ENCODE data around the gene LSM2. TPM values are rescaled to one million over a fixed set of nuclear protein-coding genes. Genes with fewer than 3 reads are reported as not detected.

The LSM2 gene
- polyA plus RNA-seq, 3 donors, result 26.0 to 41.0 (median 40.0) TPM

GRCh38 chr6:31796993-31797385 lies 9.8 kb downstream of the LSM2 start:
- H3K27me3 Mint-ChIP-seq (ENCODE audit: low read depth in 3 of 3), result peaks cover 0 to 2% (median 0%) of the 10 kb centered on the region in 3 donors

DNA sequence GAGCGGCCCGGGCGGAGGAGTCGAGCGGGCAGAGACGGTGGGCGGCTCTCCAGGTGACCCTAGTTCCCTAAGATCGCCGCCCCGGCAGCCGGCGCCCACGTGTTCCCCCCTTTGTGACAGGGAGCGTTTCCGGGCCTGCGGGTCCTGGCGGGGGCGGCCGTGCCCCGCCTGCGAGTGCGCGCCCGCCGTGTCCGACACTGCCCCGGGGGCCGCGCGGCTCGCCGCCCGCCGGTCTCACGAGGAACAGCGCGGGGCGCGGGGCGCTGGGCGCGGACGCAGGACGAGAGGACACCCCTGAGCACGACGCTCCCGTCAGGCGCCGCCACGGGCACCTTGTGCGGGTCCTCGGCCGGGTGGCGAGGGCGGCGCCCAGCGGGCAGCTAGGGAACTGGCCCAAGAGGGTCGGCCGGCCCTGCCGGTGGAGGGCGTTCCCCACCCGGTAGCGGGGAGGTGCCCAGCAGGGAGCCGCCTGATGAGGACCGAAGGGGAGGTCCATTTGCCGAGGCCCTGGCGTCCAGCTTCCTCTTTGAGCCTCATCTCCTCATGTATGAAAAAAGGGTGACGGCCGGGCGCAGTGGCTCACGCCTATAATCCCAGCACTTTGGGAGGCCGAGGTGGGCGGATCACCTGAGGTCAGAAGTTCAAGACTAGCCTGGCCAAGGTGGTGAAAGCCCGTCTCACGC lies 11.0 kb downstream of the LSM2 start, which contains the start of gene VARS1:
TSS of gene VARS1 (minus strand) at position 137 of the 683 bp plus-strand sequence. CDS start 535 bp downstream, outside the sequence.
- peaks cover 25% of the 10 kb centered on the region for H3K4me1 Mint-ChIP-seq
- Histone ChIP-seq H3K27me3 (ENCODE audit: control insufficient read depth in 2 of 2, insufficient read depth in 2 of 2, low read length in 2 of 2) (no peaks in the 10 kb centered on the region), H3K9ac (ENCODE audit: insufficient read depth, low read length, poor library complexity, severe bottlenecking) (peak within 1 kb of the TSS; percentile 94), H3K27ac (ENCODE audit: low read depth in 1 of 2, low read length in 2 of 2) (peak within 1 kb of the TSS; percentile 72 to 95), H4K20me1 (ENCODE audit: insufficient read depth, low read length) (no peaks in the 10 kb centered on the region), H3K36me3 (replicated peaks in 1 of 2; ENCODE audit: control insufficient read depth in 1 of 2, insufficient read depth in 2 of 2, low read length in 2 of 2) (peaks cover 7 to 22% of the 10 kb centered on the region in 2 donors), H3K9me3 (replicated peaks in 1 of 2; ENCODE audit: control insufficient read depth in 1 of 2, insufficient read depth in 1 of 2, low read length in 2 of 2) (no peaks in the 10 kb centered on the region), H2AFZ (ENCODE audit: insufficient read depth, low read depth, low read length, poor library complexity, severe bottlenecking) (peak within 1 kb of the TSS; percentile 98), H3K4me2 (replicated peaks; ENCODE audit: extremely low read depth, low read length, poor library complexity, severe bottlenecking) (peak within 1 kb of the TSS; percentile 96), H3K4me3 (replicated peaks in 1 of 3; ENCODE audit: low read depth in 2 of 3, low read length in 3 of 3) (peak within 1 kb of the TSS; percentile 61 to 98 (median 66)), H3K79me2 (ENCODE audit: insufficient read depth, low read length) (peaks cover 28% of the 10 kb centered on the region), H3K4me1 (ENCODE audit: control insufficient read depth in 1 of 2, insufficient read depth in 2 of 2, low read length in 2 of 2) (peaks cover 24 to 30% of the 10 kb centered on the region in 2 donors)
- peak within 1 kb of the TSS; percentile 97 to 99 (median 99) for H3K27ac Mint-ChIP-seq
- under 1% methylated on average over 74 of the region's 75 CpGs for WGBS (ENCODE audit: insufficient coverage)
- peaks cover 14 to 24% of the 10 kb centered on the region in 2 donors for H3K36me3 Mint-ChIP-seq
- peak; percentile 96 to 97 (median 97) for DNase-seq
- peak within 1 kb of the TSS; percentile 99 for H3K4me3 Mint-ChIP-seq
- no peaks in the 10 kb centered on the region for H3K9me3 Mint-ChIP-seq
- TF ChIP-seq CTCF (IDR thresholded peaks at IDR 0.05), result peak; percentile 78
- intact Hi-C loops (cut with micrococcal nuclease), result loop anchor here in 1 of 2 donors (2.0 to 10.0 kb wide), 2 partner anchors 27 to 61 kb away; partner anchors contain the start of gene CLIC1
- H3K27me3 Mint-ChIP-seq (ENCODE audit: low read depth in 3 of 3), result peaks cover 0 to 2% (median 0%) of the 10 kb centered on the region in 3 donors

More at GRCh38 chr6:31796993-31797385, 9.8 kb downstream of the LSM2 start:
- peaks cover 31% of the 10 kb centered on the region for H3K79me2 ChIP-seq (ENCODE audit: insufficient read depth, low read length)
- H2AFZ ChIP-seq (ENCODE audit: insufficient read depth, low read depth, low read length, poor library complexity, severe bottlenecking), result no peak overlapping the region
- no peak overlapping the region for H3K4me3 Mint-ChIP-seq
- H3K4me3 ChIP-seq (replicated peaks in 1 of 3; ENCODE audit: low read depth in 2 of 3, low read length in 3 of 3), result no peak overlapping the region
- peaks cover 3 to 22% of the 10 kb centered on the region in 2 donors for H3K36me3 ChIP-seq (replicated peaks in 1 of 2; ENCODE audit: control insufficient read depth in 1 of 2, insufficient read depth in 2 of 2, low read length in 2 of 2)
- no peaks in the 10 kb centered on the region for H3K27me3 ChIP-seq (ENCODE audit: control insufficient read depth in 2 of 2, insufficient read depth in 2 of 2, low read length in 2 of 2)
- peak overlapping the region in 1 of 2 donors; percentile 31 for H3K27ac ChIP-seq (ENCODE audit: low read depth in 1 of 2, low read length in 2 of 2)
- H3K9me3 ChIP-seq (replicated peaks in 1 of 2; ENCODE audit: control insufficient read depth in 1 of 2, insufficient read depth in 1 of 2, low read length in 2 of 2), result no peaks in the 10 kb centered on the region
- no peak overlapping the region for H3K9ac ChIP-seq (ENCODE audit: insufficient read depth, low read length, poor library complexity, severe bottlenecking)
- H3K4me1 ChIP-seq (ENCODE audit: control insufficient read depth in 1 of 2, insufficient read depth in 2 of 2, low read length in 2 of 2), result peaks cover 19 to 27% of the 10 kb centered on the region in 2 donors
- H3K4me1 Mint-ChIP-seq, result peaks cover 21% of the 10 kb centered on the region
- peak overlapping the region in 6 of 7 donors; percentile 13 to 87 (median 59) for H3K27ac Mint-ChIP-seq
- no peak for DNase-seq
- H3K36me3 Mint-ChIP-seq, result peaks cover 14 to 24% of the 10 kb centered on the region in 2 donors
- no peak for TF ChIP-seq CTCF (IDR thresholded peaks at IDR 0.05)
- H4K20me1 ChIP-seq (ENCODE audit: insufficient read depth, low read length), result no peaks in the 10 kb centered on the region
- no CpG with 5 or more reads among the region's 2 CpGs for WGBS (ENCODE audit: insufficient coverage)
- H3K9me3 Mint-ChIP-seq, result no peaks in the 10 kb centered on the region
- intact Hi-C loops (cut with micrococcal nuclease), result loop anchor here in 1 of 2 donors (10.0 kb wide), 1 partner anchor 62 kb away; the partner anchor contains the start of gene CLIC1
- H3K4me2 ChIP-seq (replicated peaks; ENCODE audit: extremely low read depth, low read length, poor library complexity, severe bottlenecking), result no peak overlapping the region

Data from CD14-positive monocyte (primary cell).